Hepatocyte (in vitro differentiated cells): Measurements from ENCODE around the gene PEAR1.

Experiments used
- EZH2 ChIP-seq: fragments of 200-600 bp; sonication (generic); IDR thresholded peaks from 2 replicates; pipeline ENCODE4 v1.6.1; 2016; ENCODE audit warnings: antibody characterized with exemption, mild to moderate bottlenecking, borderline replicate concordance
- EZH2phosphoT487 ChIP-seq: fragments of 200-600 bp; sonication (generic); IDR thresholded peaks from one replicate; pipeline ENCODE4 v1.6.1; 2018; ENCODE audit warnings: antibody characterized with exemption, mild to moderate bottlenecking, low read depth, moderate library complexity; ENCODE audit not compliant: unreplicated experiment, severe bottlenecking
- TF ChIP-seq, protein P1 (sequence below): fragments of 200-600 bp; sonication (generic); IDR thresholded peaks from 2 replicates; pipeline ENCODE4 v1.5.1; 2016; ENCODE audit warnings: antibody characterized with exemption, mild to moderate bottlenecking; ENCODE audit not compliant: poor library complexity

DNA sequence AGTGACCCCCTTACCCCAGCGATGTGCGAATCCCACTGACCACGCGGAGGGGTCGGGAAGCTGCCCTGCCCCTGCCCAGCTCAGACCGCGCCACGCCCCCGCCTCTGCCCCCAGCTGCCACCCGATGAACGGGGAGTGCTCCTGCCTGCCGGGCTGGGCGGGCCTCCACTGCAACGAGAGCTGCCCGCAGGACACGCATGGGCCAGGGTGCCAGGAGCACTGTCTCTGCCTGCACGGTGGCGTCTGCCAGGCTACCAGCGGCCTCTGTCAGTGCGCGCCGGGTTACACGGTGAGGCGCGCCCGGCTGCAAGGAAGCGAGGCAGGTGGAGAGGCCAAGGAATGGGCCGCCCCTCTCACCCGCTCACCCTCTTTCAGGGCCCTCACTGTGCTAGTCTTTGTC is 15.0 kb downstream of the PEAR1 start:
- TF ChIP-seq, protein P1, sequence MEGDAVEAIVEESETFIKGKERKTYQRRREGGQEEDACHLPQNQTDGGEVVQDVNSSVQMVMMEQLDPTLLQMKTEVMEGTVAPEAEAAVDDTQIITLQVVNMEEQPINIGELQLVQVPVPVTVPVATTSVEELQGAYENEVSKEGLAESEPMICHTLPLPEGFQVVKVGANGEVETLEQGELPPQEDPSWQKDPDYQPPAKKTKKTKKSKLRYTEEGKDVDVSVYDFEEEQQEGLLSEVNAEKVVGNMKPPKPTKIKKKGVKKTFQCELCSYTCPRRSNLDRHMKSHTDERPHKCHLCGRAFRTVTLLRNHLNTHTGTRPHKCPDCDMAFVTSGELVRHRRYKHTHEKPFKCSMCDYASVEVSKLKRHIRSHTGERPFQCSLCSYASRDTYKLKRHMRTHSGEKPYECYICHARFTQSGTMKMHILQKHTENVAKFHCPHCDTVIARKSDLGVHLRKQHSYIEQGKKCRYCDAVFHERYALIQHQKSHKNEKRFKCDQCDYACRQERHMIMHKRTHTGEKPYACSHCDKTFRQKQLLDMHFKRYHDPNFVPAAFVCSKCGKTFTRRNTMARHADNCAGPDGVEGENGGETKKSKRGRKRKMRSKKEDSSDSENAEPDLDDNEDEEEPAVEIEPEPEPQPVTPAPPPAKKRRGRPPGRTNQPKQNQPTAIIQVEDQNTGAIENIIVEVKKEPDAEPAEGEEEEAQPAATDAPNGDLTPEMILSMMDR, result no peak
- no peak for TF ChIP-seq EZH2phosphoT487
- no peak for TF ChIP-seq EZH2
